ENCODE results near the gene GOLGA6C.
"Not testable (repeated sequence)": the region's sequence is repeated elsewhere in the genome, so short reads cannot be mapped to it uniquely, and the experiment has no call there.

GOLGA6C gene

DNA sequence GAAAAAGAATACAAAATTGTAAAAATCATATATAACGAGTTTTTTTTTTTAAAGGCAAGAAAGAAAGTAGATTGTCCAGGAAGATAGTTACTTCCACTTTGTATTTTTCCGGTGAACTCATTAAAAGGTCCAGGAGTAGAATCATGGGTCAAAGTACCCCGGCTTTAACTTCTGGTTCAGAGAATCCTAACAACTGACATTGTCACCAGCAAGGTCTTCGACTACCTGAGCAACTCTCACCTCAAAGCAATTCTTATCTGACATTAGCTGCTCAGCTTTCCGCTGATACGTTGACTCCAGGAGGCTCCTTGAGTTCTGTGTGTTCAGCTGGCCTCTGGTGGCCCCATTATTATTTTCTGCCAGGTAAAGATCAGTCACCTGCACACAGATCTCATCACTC lies 9.1 kb upstream of the GOLGA6C start:
- DNase-seq (ENCODE audit: low read depth): not testable (repeated sequence)

DNA sequence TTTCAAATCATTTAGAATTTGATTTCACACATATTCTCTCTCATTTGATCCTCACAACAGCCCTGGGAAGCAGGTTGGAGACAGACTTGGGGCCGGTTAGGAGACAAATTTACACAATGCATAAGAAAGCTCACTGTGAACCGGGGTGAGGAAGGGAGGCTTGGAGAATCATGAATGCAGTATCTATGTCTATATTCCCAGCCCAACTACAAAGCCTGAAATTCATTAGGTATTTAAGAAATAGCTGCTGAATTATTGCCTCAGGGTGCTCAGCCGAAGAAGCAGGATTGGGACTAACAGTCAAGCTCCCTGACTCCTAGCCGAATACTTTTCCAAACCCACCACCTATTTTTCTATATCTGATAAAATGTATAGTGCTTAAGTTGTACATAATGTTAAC lies 8.4 kb upstream of the GOLGA6C start:
- H3K4me3 ChIP-seq (ENCODE audit: low read depth, low read length): no peak overlapping the region
- DNase-seq (ENCODE audit: low read depth): no peak

More for the DNA sequence above, 9.1 kb upstream of the GOLGA6C start:
- H3K4me3 ChIP-seq (ENCODE audit: low read depth, low read length): not testable (repeated sequence)

- not testable (repeated sequence) for DNase-seq (ENCODE audit: low read depth); H3K4me3 ChIP-seq (ENCODE audit: low read depth, low read length)
Measured at GRCh38 chr15:75251343-75251742, 6.8 kb upstream of the GOLGA6C start.

DNA sequence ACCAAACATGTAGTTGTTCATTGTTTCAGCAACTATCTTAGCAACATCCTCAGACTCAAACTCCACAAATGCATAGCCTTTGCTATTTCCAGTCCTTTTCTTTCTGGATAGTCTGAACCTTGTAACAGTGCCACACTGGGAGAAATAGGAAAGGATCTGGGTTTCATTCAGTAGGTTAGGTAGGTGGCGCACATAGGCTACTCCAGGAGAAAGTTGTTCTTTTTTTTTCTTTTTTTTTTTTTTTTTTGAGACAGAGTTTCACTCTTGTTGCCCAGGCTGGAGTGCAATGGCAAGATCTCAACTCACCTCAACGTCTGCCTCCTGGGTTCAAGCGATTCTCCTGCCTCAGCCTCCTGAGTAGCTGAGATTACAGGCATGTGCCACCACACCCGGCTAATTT lies 5.8 kb upstream of the GOLGA6C start:
- not testable (repeated sequence) for DNase-seq (ENCODE audit: low read depth); H3K4me3 ChIP-seq (ENCODE audit: low read depth, low read length)

- H3K4me3 ChIP-seq (ENCODE audit: low read depth, low read length); DNase-seq (ENCODE audit: low read depth): not testable (repeated sequence)
Measured at GRCh38 chr15:75258620-75259343, 648 bp downstream of the GOLGA6C start.

DNA sequence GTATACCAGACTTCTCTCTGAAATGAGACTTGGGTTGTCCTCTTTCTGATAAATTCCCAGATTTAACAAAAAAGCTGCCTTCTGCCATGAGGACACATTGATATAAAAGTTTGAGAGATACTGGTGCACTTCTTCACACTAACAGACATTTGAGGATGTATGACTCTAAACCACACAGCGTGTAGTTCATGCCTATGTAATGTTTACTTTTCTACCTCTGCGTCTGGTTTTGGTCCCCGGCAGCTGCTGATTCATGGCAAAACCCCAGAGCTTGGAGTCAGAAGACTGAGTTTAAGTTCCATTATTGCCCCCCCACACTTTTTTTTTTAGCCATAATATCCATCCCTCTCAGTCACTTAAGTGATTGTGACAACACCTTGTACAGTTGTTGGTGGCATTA lies 1.7 kb downstream of the GOLGA6C start:
- not testable (repeated sequence) for H3K4me3 ChIP-seq (ENCODE audit: low read depth, low read length); DNase-seq (ENCODE audit: low read depth)

GRCh38 chr15:75273751-75274359 lies 15.7 kb downstream of the GOLGA6C start:
- H3K4me3 ChIP-seq (ENCODE audit: low read depth, low read length); DNase-seq (ENCODE audit: low read depth): not testable (repeated sequence)

GRCh38 chr15:75274509-75275107 lies 16.5 kb downstream of the GOLGA6C start:
- H3K4me3 ChIP-seq (ENCODE audit: low read depth, low read length); DNase-seq (ENCODE audit: low read depth): not testable (repeated sequence)

- H3K4me3 ChIP-seq (ENCODE audit: low read depth, low read length); DNase-seq (ENCODE audit: low read depth): not testable (repeated sequence)
Measured at GRCh38 chr15:75275617-75276016, 17.5 kb downstream of the GOLGA6C start.

DNA sequence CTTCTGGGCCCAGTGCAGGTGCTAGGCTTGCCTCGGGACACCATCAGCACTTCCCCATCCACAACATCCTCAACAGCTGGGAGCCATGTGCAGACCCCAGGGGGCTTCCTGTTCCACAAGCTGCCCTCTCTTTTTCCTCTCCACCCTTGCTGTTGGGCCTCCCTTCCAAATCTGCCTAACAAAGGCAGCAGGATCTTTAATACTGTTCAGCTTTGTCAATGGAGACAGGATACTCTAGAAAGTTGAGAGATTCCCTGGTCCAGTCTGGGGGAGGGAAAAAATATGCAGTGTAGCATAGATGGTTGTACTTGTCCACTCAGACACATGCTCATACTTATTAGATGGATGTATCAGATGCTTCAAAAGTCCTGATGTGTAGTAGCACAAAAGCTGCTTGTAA lies 20.4 kb downstream of the GOLGA6C start:
- DNase-seq (ENCODE audit: low read depth); H3K4me3 ChIP-seq (ENCODE audit: low read depth, low read length): not testable (repeated sequence)

DNA sequence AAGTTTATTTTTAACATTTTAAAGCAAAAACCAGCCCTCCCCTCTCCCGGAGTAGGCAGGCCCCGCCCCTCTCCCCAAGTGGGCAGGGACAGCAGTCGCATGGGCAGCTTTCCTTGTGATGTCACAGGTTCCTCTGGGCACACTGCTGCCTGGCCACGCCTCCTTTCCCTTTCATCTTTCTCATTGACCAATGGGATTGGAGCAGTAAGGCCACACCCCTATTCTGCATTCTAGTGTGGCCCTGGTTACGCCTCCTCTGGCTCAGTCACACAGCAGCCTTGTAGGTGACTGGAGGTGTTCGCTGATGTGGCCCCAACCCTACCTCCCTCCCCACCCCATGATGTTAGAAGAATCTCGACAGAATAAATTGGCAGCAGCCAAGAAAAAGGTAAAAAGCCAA lies 24.4 kb downstream of the GOLGA6C start, which contains the start of gene GOLGA6D:
GOLGA6D (plus strand) TSS at position 264 of the 400 bp plus-strand sequence; CDS start at position 305, 41 bp downstream.
- not testable (repeated sequence) for H3K4me3 ChIP-seq (ENCODE audit: low read depth, low read length); DNase-seq (ENCODE audit: low read depth)

DNA sequence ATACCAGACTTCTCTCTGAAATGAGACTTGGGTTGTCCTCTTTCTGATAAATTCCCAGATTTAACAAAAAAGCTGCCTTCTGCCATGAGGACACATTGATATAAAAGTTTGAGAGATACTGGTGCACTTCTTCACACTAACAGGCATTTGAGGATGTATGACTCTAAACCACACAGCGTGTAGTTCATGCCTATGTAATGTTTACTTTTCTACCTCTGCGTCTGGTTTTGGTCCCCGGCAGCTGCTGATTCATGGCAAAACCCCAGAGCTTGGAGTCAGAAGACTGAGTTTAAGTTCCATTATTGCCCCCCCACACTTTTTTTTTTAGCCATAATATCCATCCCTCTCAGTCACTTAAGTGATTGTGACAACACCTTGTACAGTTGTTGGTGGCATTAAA lies 26.0 kb downstream of the GOLGA6C start:
- DNase-seq (ENCODE audit: low read depth); H3K4me3 ChIP-seq (ENCODE audit: low read depth, low read length): not testable (repeated sequence)

- DNase-seq (ENCODE audit: low read depth); H3K4me3 ChIP-seq (ENCODE audit: low read depth, low read length): not testable (repeated sequence)
Measured at GRCh38 chr15:75293660-75294059, 35.5 kb downstream of the GOLGA6C start.

DNA sequence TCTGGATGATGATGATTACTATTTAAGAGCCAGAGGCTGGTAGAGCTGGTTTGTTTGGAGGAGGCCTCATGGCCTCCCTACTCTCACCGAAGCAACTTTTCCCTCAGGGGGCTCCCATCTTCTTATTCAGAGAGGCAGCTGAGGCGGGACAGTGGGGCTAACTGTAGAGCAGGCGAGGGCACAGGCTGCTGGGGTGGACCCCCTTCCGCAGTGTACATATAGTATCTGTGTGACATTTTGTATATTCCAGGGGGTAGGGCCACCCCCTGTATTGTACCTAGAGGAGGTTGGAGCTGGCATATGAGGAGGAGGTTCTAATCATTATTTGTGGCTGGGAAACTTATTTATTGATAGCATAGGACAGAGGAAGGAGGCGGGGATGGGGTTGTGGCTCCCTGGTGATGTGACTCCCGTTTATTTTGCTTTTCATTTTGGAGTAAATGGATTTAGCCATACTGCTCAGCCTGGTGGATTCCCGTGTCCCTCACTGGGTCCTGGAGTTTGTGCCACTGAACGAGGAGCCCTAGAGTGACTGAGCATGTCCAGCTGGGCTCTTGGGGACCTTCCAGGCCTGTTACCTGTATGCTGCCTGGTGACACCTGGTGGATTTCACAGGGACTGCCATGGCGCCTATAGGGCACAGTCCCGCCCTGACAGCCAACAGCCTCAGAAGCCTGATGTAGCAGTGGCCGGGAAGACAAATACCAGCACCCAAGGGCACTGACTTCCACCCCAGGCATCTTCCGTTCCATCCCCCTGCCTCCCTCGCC lies 40.6 kb downstream of the GOLGA6C start:
- not testable (repeated sequence) for DNase-seq (ENCODE audit: low read depth); H3K4me3 ChIP-seq (ENCODE audit: low read depth, low read length)

GRCh38 chr15:75299311-75299688 lies 41.2 kb downstream of the GOLGA6C start:
- not testable (repeated sequence) for DNase-seq (ENCODE audit: low read depth); H3K4me3 ChIP-seq (ENCODE audit: low read depth, low read length)

DNA sequence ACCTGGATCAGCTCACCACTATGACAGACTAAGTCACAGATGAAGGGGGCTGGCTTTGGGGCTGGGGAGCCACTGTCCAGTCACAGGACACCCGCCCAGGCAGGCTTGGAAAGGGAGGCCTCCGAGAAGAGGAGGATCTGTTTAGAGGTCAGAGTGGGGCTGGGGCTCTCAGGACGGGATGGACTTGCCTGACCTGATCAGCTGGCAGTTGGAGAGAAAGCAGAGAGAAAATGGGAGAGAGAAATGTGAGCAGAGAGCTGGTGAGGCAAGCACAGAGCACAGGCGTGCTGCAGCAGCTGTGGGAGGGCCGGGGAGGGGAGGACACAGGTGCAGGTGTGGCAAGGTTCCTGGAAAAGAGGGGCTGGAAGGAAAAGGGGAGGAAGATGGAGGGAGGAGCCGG lies 41.9 kb downstream of the GOLGA6C start:
- not testable (repeated sequence) for DNase-seq (ENCODE audit: low read depth); H3K4me3 ChIP-seq (ENCODE audit: low read depth, low read length)

GRCh38 chr15:75302318-75302717 lies 44.2 kb downstream of the GOLGA6C start:
- DNase-seq (ENCODE audit: low read depth): no peak

GRCh38 chr15:75302753-75303152 lies 44.6 kb downstream of the GOLGA6C start:
- H3K4me3 ChIP-seq (ENCODE audit: low read depth, low read length); DNase-seq (ENCODE audit: low read depth): not testable (repeated sequence)

More at GRCh38 chr15:75302318-75302717, 44.2 kb downstream of the GOLGA6C start:
- H3K4me3 ChIP-seq (ENCODE audit: low read depth, low read length): no peak overlapping the region

DNA sequence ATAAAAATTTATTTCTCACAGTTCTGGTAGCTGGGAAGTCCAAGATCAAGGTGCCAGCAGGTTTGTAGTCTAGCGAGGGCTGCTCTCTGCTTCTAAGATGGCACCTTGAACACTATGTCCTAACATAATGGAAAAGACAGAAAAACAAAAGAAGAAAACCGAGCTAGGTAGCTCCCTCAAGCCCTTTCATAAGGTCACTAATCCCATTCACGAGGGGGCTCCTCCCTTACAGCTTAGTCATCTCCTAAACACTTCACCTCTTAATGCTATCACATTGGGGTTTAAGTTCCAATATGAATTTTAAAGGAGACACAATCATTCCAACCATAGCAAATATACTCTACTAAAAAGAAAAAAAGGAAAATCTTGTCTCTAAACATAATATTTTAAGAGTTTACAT lies 48.1 kb downstream of the GOLGA6C start:
- no peak for DNase-seq (ENCODE audit: low read depth)
- H3K4me3 ChIP-seq (ENCODE audit: low read depth, low read length): no peak overlapping the region

All from skeletal muscle cell (primary cell).